PC-9 (cell line): ENCODE data around the gene ZNF530. TPM values are rescaled to one million over a fixed set of nuclear protein-coding genes. Genes with fewer than 3 reads are reported as not detected.

Experiments used
- BruUV-seq: library from RNA; stranded (reverse); fragments of 400-500 nt; replicated peaks from 2 replicates; lab custom pipeline; 2021; lab: Mats Ljungman, UMichigan
- CTCF ChIA-PET: fragments of 300-600 bp; sonication (Branson Sonifier 250); formaldehyde crosslinking; loops from one replicate; lab custom pipeline; 2022; ENCODE audit warnings: antibody characterized with exemption; lab: Charles Lee
- POLR2A ChIA-PET: fragments of 300-600 bp; sonication (Branson Sonifier 250); formaldehyde crosslinking; loops from one replicate; lab custom pipeline; 2022; ENCODE audit warnings: antibody characterized with exemption; ENCODE audit not compliant: unreplicated experiment; lab: Charles Lee
- DNase-seq, 2 experiments: peaks; one replicate each; pipeline versions ENCODE4 v3.0.0 to v3.0.0-alpha.2; 2015 to 2022; ENCODE audit warnings: mixed read lengths in 1 of 2
- H2AFZ ChIP-seq: fragments of 200-600 bp; sonication (generic); 2 replicates; pipeline ENCODE4 v1.8.1; 2017; ENCODE audit warnings: antibody characterized with exemption
- H3F3A ChIP-seq: fragments of 200-600 bp; sonication (generic); 2 replicates; pipeline ENCODE4 v1.8.1; 2017; ENCODE audit warnings: antibody characterized with exemption, mild to moderate bottlenecking, low read depth; ENCODE audit not compliant: insufficient read depth
- H3K27ac ChIP-seq: fragments of 200-600 bp; sonication (generic); 2 replicates; pipeline ENCODE4 v1.6.1; 2016; ENCODE audit warnings: mixed run types
- H3K27me3 ChIP-seq: fragments of 200-600 bp; sonication (generic); 2 replicates; pipeline ENCODE4 v1.6.1; 2016; ENCODE audit warnings: low read depth, mixed run types; ENCODE audit not compliant: insufficient read depth
- H3K36me3 ChIP-seq: fragments of 200-600 bp; sonication (generic); 2 replicates; pipeline ENCODE4 v1.6.1; 2016; ENCODE audit warnings: low read depth, mixed run types
- H3K4me1 ChIP-seq: fragments of 200-600 bp; sonication (generic); replicated peaks from 2 replicates; pipeline ENCODE4 v1.6.1; 2016; ENCODE audit warnings: mixed run types; ENCODE audit not compliant: insufficient read depth
- H3K4me2 ChIP-seq: fragments of 200-600 bp; sonication (generic); 2 replicates; pipeline ENCODE4 v1.6.1; 2017; ENCODE audit warnings: mixed run types
- H3K4me3 ChIP-seq: fragments of 200-600 bp; sonication (generic); 2 replicates; pipeline ENCODE4 v1.6.1; 2016; ENCODE audit warnings: mixed run types
- H3K79me2 ChIP-seq: fragments of 200-600 bp; sonication (generic); 2 replicates; pipeline ENCODE4 v1.6.1; 2017; ENCODE audit warnings: low read depth, mixed run types
- H3K9me2 ChIP-seq: fragments of 200-600 bp; sonication (generic); 2 replicates; pipeline ENCODE4 v1.8.1; 2017; ENCODE audit warnings: mild to moderate bottlenecking; ENCODE audit not compliant: insufficient read depth
- H3K9me3 ChIP-seq: fragments of 200-600 bp; sonication (generic); 2 replicates; pipeline ENCODE4 v1.8.1; 2016; ENCODE audit warnings: low read depth; ENCODE audit not compliant: insufficient read depth
- H4K20me1 ChIP-seq: fragments of 200-600 bp; sonication (generic); 2 replicates; pipeline ENCODE4 v1.8.1; 2017; ENCODE audit not compliant: insufficient read depth
- EZH2 ChIP-seq: fragments of 200-600 bp; sonication (generic); IDR thresholded peaks from 2 replicates; pipeline ENCODE4 v1.8.0; 2017; ENCODE audit warnings: antibody characterized with exemption, low read depth
- intact Hi-C: fragments of 100-400 bp; cut with micrococcal nuclease; formaldehyde crosslinking; loops from one replicate; pipeline ENCODE4 v1.10.0; 2022; ENCODE audit not compliant: unreplicated experiment
- total RNA-seq: library from RNA; stranded (reverse); gene quantifications from 2 replicates; pipeline ENCODE4 v1.2.3, GENCODE V29; 2021
- TF ChIP-seq, protein P1 (sequence below): fragments of 200-600 bp; sonication (generic); conservative IDR thresholded peaks from 2 replicates; pipeline ENCODE4 v1.6.1; 2017; ENCODE audit warnings: mixed run types, antibody characterized with exemption, mild to moderate bottlenecking, moderate library complexity

ZNF530 gene
- total RNA-seq, 1 experiment from 2014 or later = 10.5 TPM

DNA sequence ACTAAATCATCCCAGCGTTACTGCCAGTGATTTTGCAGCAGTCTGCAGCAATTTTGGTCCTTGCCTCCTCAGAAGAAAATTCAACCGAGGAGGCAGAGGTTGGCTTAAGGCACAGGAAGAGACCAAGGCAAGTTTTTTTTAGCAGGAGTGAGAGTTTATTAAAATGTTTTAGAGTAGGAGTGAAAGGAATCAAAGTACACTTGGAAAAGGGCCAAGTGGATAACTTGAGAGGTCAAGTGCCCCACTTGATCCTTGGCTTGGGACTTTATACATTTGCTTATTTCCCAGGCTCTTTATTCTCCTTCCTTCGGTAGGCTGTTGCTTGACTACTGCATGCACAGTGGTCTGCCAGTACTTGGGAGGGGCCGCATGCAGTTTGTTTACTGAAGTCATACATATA, 11.4 kb downstream of the ZNF530 start:
- TF ChIP-seq EZH2 = no peak
- no peak overlapping the region for H3K27ac ChIP-seq
- no TSS peak for BruUV-seq
- intact Hi-C loops = no loop called here
- H3K79me2 ChIP-seq = peaks cover 20% of the 10 kb centered on the region
- peaks cover 36% of the 10 kb centered on the region for H3K36me3 ChIP-seq
- ChIA-PET CTCF (no interaction called here), POLR2A (interaction anchor here (0.6 kb wide), 1 partner anchor 11 kb away, joined by 3 read pairs; no protein-coding TSS in a partner anchor)
- no peaks in the 10 kb centered on the region for H3K4me1 ChIP-seq
- peaks cover 34% of the 10 kb centered on the region for H3K9me3 ChIP-seq
- H3K9me2 ChIP-seq = no peaks in the 10 kb centered on the region
- DNase-seq = no peak
- H3K27me3 ChIP-seq = no peaks in the 10 kb centered on the region
- H3F3A ChIP-seq = no peaks in the 10 kb centered on the region
- H4K20me1 ChIP-seq = no peaks in the 10 kb centered on the region
- H3K4me2 ChIP-seq = no peak overlapping the region
- H2AFZ ChIP-seq = no peak overlapping the region
- H3K4me3 ChIP-seq = no peak overlapping the region

DNA sequence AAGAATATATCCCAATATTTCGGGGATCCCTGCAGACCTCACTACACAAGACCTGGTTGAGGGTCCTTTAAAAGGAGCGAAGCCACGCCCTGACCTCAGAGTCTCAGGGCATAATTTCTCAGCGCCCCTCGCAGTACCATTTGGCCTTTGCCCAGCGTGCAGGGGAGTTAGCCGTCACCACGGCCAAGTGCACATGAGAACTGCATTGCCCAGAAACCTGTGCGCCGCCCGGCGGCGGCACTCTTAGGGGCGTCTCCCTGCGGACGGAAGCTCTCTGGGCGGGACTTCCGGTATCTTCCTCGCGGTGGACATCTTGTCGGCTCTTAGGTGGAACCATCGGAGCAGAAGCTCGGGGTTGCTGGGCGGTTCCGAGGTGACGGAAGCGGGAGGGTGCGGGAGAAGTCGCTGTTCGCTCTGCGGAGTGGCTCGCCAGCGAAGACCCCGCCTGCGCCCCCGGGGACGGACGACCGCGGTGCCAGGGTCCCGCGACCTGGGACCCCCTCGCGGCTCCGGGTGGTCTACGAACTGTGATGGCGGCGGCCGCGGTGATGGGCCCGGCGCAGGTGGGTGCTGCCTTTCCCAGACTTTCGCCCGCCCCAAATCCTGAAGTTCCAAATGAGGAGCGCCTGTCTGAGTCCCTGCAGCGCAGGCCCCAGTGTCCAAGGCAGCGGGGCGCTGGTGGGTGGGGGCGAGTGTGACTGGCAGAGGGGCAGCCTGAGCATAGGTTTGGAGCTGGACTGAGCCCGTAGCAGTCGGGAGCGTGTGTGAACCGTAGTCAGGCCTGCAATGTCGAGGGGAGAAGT, 14.5 kb downstream of the ZNF530 start, which contains the start of gene ZNF134:
Gene ZNF134 (plus strand): TSS at position 302 of the 803 bp plus-strand sequence. CDS start 5,227 bp downstream, outside the sequence.
- Histone ChIP-seq H3K36me3 (peaks cover 48% of the 10 kb centered on the region), H3K9me3 (peaks cover 42% of the 10 kb centered on the region), H3F3A (no peaks in the 10 kb centered on the region), H3K27me3 (no peaks in the 10 kb centered on the region), H3K79me2 (peaks cover 38% of the 10 kb centered on the region), H3K4me1 (no peaks in the 10 kb centered on the region), H2AFZ (peak within 1 kb of the TSS; percentile 97), H3K9me2 (no peaks in the 10 kb centered on the region), H3K27ac (no peak within 1 kb of the TSS), H4K20me1 (no peaks in the 10 kb centered on the region), H3K4me2 (peak within 1 kb of the TSS; percentile 77), H3K4me3 (peak within 1 kb of the TSS; percentile 85)
- CTCF ChIA-PET = interaction anchor here (0.6 kb wide), 1 partner anchor 441 kb away, joined by 3 read pairs; no protein-coding TSS in a partner anchor
- POLR2A ChIA-PET = interaction anchor here (0.6 kb wide), 1 partner anchor 67 kb away, joined by 5 read pairs; no protein-coding TSS in a partner anchor
- no peak for TF ChIP-seq EZH2
- TF ChIP-seq, protein P1, sequence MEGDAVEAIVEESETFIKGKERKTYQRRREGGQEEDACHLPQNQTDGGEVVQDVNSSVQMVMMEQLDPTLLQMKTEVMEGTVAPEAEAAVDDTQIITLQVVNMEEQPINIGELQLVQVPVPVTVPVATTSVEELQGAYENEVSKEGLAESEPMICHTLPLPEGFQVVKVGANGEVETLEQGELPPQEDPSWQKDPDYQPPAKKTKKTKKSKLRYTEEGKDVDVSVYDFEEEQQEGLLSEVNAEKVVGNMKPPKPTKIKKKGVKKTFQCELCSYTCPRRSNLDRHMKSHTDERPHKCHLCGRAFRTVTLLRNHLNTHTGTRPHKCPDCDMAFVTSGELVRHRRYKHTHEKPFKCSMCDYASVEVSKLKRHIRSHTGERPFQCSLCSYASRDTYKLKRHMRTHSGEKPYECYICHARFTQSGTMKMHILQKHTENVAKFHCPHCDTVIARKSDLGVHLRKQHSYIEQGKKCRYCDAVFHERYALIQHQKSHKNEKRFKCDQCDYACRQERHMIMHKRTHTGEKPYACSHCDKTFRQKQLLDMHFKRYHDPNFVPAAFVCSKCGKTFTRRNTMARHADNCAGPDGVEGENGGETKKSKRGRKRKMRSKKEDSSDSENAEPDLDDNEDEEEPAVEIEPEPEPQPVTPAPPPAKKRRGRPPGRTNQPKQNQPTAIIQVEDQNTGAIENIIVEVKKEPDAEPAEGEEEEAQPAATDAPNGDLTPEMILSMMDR = peak; percentile 56; the same call in 1 of the 2 replicates
- intact Hi-C loops = loop anchor here (1.0 kb wide), 2 partner anchors 19 to 68 kb away; partner anchors contain the start of gene ZNF211
- peak; percentile 89 for DNase-seq
- TSS peak; percentile 45 for BruUV-seq

- H3K36me3 ChIP-seq = peaks cover 60% of the 10 kb centered on the region
- BruUV-seq = no TSS peak
- TF ChIP-seq, protein P1 = no peak
- TF ChIP-seq EZH2 = no peak
- no peak for DNase-seq
- no peak overlapping the region for H2AFZ ChIP-seq
- ChIA-PET CTCF (no interaction called here), POLR2A (no interaction called here)
- peaks cover 3% of the 10 kb centered on the region for H3F3A ChIP-seq
- peak overlapping the region; percentile 85; the same call in 1 of the 2 replicates for H3K4me3 ChIP-seq
- intact Hi-C loops = no loop called here
- H3K9me2 ChIP-seq = no peaks in the 10 kb centered on the region
- no peaks in the 10 kb centered on the region for H3K4me1 ChIP-seq
- peaks cover 38% of the 10 kb centered on the region for H3K79me2 ChIP-seq
- H3K4me2 ChIP-seq = peak overlapping the region; percentile 77
- no peaks in the 10 kb centered on the region for H4K20me1 ChIP-seq
- no peak overlapping the region for H3K27ac ChIP-seq
- peaks cover 49% of the 10 kb centered on the region for H3K9me3 ChIP-seq
- H3K27me3 ChIP-seq = no peaks in the 10 kb centered on the region
Observed at GRCh38 chr19:57615346-57615745, 15.7 kb downstream of the ZNF530 start.
